ENCODE results near the gene BTBD8. TPM values are rescaled to one million over a fixed set of nuclear protein-coding genes. Genes with fewer than 3 reads are reported as not detected.
"Not testable (repeated sequence)": the region's sequence is repeated elsewhere in the genome, so short reads cannot be mapped to it uniquely, and the experiment has no call there.

The BTBD8 gene
- 4.4 TPM for total RNA-seq
- long read RNA-seq, partial matches to known transcripts = 3 of 4 reads
- long read RNA-seq, other reads (novel, unspliced or antisense) = 1 of 4 reads

DNA sequence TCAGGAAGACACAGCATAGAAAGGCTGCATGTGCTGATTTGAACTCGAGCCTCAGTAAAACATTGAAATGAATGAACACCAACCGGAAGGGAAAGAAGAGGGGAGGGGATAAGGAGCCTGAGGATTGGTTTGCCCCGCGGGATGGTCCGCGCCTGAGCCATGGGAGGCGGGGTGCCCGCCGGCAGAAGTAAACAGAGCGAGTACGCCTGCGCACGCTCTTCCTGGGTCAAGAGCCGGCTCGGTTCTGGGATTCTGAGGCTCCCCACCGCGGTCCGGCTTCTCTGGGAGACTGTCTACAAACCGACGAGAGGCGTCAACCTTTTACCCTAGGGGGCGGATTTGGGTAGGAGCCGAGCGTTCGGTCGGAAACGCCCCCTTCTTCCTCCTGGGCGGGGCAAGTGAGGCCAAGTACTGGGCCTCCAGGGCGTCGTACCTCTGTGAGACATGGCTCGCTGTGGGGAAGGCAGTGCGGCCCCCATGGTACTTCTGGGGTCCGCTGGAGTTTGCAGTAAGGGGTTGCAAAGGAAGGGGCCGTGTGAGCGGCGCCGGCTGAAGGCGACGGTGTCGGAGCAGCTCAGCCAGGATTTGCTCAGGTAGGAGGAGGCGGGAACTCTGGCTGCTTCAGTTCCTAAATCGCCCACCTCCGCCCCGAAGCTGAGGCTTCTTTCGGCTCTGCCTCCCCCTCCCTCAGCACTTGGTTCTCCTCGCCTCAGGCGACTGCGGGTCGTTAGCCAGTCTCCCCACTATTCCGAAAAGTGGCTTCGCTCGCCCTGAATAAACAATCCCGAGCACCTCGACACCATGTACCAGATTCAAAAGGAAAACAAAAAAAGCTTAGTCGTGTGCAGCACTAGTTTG, at the start of gene BTBD8:
BTBD8 (plus strand) TSS at position 218 of the 858 bp plus-strand sequence; CDS start at position 445, 227 bp downstream.
- intact Hi-C loops (cut with micrococcal nuclease) = no loop called here

DNA sequence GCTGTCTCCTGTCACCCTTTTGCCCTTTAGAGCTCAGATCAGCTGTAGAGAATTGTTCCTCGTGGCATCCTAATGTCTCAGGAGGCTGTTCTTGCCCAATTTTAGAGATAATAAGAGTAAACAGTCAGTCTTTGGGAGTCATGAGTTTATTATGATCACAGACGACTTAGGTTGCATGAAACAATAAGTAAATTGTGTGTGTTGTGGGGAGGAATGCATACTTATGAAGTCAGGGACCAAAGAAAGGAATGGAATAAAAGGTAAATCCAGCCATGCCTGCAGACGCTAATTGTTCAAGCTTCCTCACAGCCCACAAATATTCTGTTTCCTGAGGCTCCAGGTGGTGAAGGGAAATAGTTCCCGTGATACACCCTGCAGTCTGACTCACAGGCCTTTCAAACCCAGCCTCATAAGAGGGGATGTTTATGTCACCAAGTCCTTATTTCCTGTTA, 49.5 kb upstream of the BTBD8 start:
- no peak for ATAC-seq
- DNase-seq = no peak
- intact Hi-C loops (cut with micrococcal nuclease) = no loop called here

More for the DNA sequence above, at the start of gene BTBD8:
- ATAC-seq (peak; percentile 98), DNase-seq (peak; percentile 90)

DNA sequence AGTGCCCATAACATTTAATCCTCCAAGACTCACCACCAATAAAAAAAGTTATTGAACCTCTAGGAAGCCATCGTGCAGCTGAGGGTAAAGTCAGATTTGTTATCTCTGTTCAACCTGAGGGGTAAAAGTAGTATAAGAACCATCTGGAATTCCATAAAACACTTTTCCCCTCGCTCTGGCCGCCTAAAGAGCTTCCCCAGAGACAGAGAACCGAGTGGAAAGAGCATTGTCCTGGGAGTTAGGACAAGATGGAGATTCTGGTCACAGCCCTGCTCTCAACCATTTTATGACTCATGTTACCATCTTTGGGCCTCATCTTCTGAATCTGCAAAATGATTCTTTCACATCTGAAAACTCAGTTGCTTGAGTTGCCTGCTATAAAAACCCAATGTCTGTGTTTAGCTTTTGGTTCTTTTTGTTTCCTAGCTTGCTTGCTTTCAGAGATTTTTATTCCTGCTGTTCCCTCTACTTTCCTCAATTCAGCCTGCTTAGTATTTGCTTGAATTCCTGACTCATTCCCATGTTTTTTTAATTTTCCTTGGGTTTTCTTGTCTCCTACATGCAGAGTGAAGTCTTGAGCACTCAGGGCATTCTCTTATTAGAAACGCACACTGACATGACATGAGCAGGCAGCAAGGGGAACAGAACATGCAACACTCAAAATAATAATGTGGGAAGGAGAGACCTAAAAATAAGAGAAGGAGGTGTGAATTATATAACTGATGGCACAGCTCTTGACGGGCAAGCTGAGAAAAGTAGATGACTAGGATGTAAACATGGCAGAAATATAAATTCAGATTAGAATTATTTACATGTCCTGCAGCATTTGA, 48.6 kb upstream of the BTBD8 start:
- ATAC-seq (no peak), DNase-seq (no peak)
- intact Hi-C loops (cut with micrococcal nuclease) = no loop called here

DNA sequence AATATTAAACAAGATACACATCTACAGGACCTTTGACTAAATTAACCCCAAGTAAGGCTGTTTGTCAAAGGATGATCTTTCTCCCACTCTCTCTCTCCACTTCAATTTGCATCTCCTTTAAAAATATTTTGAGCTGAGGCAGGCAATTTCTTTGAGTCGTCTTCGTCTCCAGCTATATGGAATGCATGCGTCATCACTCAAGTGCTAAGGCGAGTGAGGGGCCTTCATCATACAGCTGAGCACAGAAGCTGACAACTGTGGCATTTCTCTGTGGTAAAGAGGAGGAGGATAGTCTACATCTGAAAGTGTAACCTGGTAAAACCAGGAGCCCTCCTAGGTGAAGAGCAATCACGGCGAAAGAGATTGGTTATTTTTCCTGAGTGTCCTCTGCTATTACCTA, 42.7 kb upstream of the BTBD8 start:
- ATAC-seq = no peak
- DNase-seq = no peak
- intact Hi-C loops (cut with micrococcal nuclease) = no loop called here

DNA sequence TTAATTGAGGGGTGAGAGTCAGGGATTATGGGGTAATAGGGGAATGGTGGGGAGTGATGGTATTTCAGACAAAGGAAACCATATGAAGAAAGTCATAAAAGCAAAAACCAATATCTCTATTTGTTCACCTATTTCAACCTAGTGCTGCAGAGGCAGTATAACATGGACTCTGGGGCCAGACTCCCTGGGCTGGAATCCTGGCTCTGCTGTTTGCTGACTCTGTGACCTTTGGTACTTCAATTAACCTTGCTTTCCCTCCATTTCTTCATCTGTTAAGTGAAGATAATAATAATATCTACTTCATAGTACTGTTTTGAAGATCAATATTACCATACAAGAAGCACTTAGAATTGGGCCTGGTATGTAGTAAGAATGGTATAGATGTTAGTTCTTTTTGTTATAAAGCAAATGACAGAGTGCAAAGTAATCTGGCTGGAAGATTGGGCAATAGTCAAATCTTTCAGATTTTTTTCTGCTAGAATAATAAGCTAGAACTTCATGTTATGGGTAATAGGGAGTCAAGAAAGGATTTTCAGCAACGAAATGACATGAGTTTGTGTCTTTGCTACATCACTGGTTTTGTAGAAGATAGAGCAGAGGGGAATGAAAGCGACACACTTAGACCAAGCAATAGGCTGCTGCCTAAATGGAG, 41.3 kb upstream of the BTBD8 start:
- intact Hi-C loops (cut with micrococcal nuclease) = no loop called here
- DNase-seq (no peak), ATAC-seq (no peak)

DNA sequence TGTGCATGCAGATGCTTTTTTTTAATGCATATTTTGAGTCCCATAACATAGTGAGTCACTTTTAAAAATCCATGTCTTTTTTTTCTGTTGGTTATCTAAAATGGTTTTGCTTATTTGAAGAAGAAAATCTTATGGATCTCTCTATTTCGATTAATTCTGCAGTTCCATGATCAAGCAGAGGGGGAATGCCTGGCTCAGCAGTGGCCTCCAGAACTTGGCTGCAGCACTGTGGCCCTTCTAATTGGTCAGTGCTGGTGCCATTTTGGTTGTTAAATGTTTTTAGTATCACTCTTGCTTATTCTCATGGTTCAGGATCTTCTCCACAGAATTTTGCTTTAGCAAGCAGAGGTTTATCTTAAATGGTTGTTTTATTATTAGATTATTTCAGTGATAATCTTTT, 39.2 kb upstream of the BTBD8 start:
- DNase-seq (no peak), ATAC-seq (no peak)
- intact Hi-C loops (cut with micrococcal nuclease) = no loop called here

DNA sequence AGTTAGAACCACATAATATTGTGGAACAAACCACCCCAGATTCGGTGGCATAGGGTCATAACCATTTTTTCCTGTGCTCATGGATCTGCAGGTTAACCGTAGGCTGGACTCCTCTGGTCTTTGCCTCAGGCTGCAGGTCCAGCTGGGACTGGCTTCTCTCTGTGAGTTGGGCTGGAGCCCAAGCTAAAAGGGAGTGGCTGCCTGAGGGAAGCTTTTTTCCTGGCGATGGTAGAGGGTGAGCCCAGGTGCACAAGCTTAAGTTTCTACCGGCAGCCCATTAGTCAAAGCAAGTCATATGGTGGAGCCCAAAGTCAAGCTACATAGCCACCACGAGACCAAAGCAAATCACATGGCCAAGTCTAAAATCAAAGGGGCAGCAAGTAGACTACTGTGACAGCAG, 36.5 kb upstream of the BTBD8 start:
- ATAC-seq (no peak), DNase-seq (no peak)
- intact Hi-C loops (cut with micrococcal nuclease) = no loop called here

DNA sequence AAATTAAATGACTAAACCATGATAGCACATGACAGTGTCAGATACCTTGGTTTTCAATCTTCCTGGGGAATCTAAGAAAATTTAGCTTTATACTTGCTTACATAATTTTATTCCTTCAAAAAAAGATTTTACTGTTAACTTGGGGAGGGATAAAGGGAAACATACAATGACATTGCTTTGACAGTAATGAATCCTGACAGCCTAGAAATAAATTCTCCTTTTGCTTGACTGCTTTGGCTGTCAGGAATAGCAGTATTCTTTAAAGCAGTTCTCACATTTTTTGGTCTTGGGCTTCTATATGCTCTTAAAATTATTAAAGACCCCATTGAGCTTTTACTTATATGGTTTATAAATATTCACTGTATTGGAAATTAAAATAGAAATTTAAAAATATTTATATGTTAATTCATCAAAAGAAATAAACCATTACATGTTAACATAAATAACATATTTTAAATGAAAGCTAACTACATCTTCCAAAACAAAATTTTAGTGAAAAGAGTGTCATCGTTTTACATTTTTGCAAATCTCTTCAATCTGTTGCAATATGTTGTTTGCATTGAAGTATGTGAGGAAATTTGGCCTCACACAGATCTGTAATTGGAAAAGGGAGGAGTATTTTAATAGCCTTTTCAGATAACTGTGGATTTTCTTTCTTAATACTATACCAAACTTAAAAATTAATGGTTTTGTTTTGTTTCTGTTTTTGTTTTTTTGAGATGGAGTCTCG, 34.2 kb upstream of the BTBD8 start:
- DNase-seq = no peak
- intact Hi-C loops (cut with micrococcal nuclease) = no loop called here
- no peak for ATAC-seq

DNA sequence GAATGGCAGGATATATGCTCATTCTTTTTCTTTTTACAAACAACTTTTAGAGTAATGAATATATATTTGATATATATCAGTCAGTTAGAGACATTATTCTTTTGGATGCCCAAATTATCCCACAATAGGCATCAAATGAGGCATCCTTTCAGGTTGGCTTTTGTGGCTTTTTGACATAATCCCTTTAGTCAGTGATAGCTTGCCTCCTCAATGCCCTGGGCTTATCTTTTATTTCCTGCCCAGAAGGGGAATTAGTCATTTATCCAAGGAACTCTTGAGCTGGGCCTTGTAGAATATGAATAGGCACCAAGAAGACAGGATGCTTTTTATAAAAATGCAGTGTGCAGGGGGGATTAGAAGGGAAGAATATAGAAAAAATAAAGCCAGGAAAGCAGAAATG, 28.2 kb upstream of the BTBD8 start:
- DNase-seq (no peak), ATAC-seq (no peak)
- intact Hi-C loops (cut with micrococcal nuclease) = no loop called here

DNA sequence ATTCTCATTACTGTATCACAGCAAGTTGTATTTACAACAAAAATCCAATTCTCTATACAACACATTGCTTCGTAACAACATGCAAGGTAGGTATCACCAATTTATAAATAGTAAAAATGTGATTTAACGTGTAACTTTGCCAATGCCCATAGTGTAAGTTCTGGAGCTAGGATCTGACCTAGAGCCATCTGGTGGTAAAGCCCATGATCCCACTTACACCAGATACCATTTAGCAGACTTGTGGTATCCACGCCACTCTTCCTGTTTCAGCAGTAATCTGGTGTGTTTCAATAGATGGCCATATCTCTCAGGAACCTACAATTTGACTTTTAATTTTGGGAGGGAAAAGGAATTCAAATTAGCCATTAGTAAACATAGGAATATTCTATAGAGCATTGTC, 15.1 kb upstream of the BTBD8 start:
- ATAC-seq (no peak), DNase-seq (no peak)
- intact Hi-C loops (cut with micrococcal nuclease) = no loop called here

DNA sequence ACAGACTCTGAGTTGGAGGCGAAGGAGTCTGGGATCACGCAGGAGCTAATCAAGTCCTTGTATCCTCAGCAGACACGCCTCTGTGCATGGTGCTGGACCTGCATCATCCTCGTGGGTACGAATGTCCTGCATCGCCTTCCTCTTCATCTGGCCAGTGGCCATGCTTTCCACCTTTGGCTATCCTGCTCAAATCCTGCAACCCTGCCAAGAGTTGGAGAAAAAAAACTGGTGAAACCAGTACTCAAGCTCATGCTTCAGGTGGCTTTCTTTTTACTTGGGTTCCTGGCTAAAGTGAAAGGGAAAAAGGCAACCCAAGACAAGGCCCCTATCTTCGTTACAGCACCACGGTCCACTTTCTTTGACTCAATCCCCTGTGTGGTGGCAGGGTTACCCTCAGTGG, 13.8 kb upstream of the BTBD8 start:
- no peak for DNase-seq
- intact Hi-C loops (cut with micrococcal nuclease) = no loop called here
- no peak for ATAC-seq

DNA sequence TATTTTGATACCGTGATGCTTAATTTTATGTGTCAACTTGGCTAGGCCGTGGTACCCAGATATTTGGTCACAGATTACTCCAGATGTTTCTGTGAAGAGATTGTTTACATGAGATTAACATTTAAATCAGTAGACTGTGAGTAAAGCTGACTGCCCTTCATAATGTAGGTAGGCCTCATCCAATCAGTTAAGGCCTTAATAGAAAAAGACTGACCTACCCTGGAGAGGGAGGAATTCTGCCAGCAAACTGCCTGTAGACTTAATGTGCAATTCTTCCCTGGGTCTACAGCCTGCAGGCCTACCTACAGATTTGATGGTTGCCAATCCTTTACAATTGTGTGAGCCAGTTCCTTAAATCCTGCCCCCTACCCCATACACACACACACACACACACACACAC, 9.3 kb upstream of the BTBD8 start:
- intact Hi-C loops (cut with micrococcal nuclease) = no loop called here
- ATAC-seq (no peak), DNase-seq (no peak)

DNA sequence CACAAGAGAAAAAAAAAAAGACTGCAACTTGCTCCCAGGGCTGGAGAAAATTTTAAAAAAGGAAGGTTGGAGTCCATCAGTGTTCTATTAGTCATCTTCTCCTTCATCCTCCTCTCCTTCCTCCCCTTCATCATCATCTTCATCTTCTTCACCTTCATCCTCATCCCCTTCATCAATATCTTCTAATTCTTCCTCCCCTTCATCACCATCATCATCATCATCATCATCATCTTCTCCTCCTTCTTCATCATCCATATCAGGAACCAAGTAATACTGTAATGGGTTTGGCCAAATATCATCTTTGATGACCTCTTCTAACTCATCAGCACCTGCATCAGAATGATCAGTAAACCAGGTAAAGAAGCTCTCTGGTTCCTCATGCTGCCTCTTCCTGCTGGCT, 5.7 kb upstream of the BTBD8 start:
- ATAC-seq; DNase-seq; intact Hi-C loops (cut with micrococcal nuclease): not testable (repeated sequence)

DNA sequence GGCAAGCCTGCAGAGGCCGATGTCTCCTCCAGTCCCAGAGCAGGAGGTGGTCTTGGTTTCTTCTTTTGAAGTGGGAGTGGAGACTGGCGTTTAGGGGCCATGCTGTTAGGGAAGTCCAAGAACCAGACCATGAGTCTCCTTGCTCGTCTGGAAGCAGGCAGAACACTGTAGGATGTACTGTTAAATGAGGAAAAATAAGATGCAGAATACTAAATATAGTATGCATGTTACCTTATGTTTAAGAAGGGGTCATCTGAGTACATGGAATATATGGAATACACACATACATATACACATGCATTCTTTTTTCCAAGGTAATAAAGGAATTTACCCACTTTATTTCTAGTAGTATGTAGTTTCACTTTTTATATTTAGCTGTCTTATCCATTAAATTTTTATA, 4.8 kb upstream of the BTBD8 start, which contains the start of gene SETSIP:
SETSIP (minus strand) TSS at position 101 of the 400 bp plus-strand sequence; CDS start at position 101, 0 bp downstream.
- no peak for DNase-seq
- intact Hi-C loops (cut with micrococcal nuclease) = no loop called here
- ATAC-seq = no peak

DNA sequence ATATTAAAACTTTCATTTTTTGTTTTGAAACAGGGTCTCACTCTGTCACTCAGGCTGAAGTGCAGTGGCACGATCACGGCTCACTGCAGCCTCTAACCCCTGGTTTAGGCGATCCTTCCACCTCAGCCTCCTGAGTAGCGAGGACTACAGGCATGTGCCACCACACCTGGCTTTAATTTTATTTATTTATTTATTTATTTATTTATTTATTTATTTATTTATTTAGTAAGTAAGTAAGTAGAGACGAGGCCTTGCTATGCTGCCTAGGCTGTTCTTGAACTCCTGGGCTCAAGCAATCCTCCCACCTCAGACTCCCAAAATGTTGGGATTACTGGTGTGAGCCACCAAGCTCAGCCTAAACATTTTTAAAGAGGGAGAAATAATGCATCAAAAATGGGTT, 3.8 kb upstream of the BTBD8 start:
- intact Hi-C loops (cut with micrococcal nuclease) = no loop called here
- no peak for ATAC-seq
- DNase-seq = no peak

DNA sequence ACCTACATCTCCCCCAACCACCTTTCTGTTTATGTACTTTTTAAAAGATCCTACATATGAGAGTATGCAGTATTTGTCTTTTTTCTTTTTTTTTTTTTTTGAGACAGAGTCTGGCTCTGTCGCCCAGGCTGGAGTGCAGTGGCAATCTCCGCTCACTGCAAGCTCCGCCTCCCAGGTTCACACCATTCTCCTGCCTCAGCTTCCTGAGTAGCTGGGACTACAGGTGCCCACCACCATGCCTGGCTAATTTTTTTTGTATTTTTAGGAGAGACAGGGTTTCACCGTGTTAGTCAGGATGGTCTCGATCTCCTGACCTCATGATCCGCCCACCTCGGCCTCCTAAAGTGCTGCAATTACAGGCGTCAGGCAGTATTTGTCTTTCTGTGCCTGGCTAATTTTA, 2.1 kb upstream of the BTBD8 start:
- ATAC-seq; DNase-seq; intact Hi-C loops (cut with micrococcal nuclease): not testable (repeated sequence)

DNA sequence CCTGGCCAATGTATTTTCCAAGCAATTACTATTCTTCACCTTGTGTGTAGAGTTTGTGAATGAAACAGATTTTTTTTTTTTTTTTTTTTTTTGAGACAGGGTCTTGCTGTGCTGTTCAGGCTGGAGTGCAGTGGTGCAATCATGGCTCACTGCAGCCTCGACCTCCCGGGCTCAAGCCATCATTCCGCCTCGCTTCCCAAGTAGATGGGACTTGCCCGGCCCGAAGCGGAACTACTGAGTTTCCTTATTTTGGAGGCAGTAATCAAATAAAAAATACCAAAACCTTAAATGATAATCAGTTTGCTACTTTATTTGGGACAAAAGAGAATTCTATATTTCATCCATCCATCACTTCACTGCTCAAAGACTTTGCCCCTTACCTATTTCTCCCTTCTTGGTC, 704 bp upstream of the BTBD8 start:
- no peak for DNase-seq
- ATAC-seq = no peak
- intact Hi-C loops (cut with micrococcal nuclease) = no loop called here

DNA sequence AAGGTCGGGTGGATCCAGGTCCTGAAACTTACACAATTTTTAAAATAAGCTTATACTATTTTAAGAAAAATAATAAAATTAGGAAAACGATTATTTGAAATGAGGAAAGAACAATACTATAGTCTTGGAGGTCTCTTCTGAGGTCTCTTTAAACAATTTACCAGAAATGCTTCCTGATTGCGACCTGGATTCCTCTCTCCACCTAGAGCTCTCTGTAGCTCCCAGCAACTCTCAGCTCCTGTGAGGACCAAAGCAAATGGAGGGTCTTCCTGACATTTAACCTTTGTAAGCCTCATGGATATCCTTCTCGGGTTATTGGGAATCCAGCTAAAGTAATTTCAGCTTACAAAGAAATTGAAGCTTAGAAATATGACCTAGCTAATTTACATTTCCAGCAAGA, 886 bp downstream of the BTBD8 start:
- DNase-seq = no peak
- no peak for ATAC-seq
- intact Hi-C loops (cut with micrococcal nuclease) = no loop called here

DNA sequence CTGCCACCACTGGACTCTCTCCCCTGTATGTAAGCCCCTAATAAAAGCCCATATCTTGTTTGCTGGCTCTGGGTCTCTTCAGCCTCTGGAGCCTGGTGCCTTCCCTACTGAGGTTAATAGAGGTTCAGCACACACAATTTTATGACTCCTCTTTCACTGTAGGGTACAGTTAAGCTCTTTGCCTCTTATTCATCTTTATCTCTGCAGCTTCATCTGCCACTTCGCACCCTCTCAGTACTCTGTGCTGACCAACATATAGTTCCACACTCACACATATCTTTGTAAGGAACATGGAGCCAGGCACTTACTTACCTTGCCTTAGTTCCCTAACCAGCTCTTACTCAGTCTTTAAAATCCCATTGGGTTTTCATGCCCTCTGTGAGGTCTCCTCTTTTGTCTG, 4.5 kb downstream of the BTBD8 start:
- ATAC-seq = no peak
- intact Hi-C loops (cut with micrococcal nuclease) = no loop called here
- DNase-seq = no peak
